MCF 10A (cell line): ENCODE results near the gene TSPAN16. TPM values are rescaled to one million over a fixed set of nuclear protein-coding genes. Genes with fewer than 3 reads are reported as not detected.

Source experiments
- BruUV-seq: library from RNA; stranded (reverse); fragments of 400-500 nt; replicated peaks from 2 replicates; lab custom pipeline; 2021; lab: Mats Ljungman, UMichigan
- CTCF ChIA-PET: fragments of 300-600 bp; sonication (Branson Sonifier 250); formaldehyde crosslinking; extraction: SDS; loops from one replicate; lab custom pipeline; 2021; ENCODE audit warnings: antibody characterized with exemption, inconsistent platforms; lab: Yijun Ruan, JAX
- POLR2A ChIA-PET: fragments of 300-600, 350-650 bp; sonication (Branson Sonifier 250); formaldehyde crosslinking; extraction: SDS; loops from one replicate; lab custom pipeline; 2020; ENCODE audit warnings: antibody characterized with exemption, inconsistent platforms; lab: Yijun Ruan, JAX
- DNase-seq: peaks from one replicate; pipeline ENCODE4 v3.0.0-alpha.2; 2018; ENCODE audit not compliant: unreplicated experiment
- H3K27ac Mint-ChIP-seq: one replicate; pipeline ENCODE4 v1.8.0; 2022; ENCODE audit warnings: mild to moderate bottlenecking, low read depth, mixed read lengths; ENCODE audit not compliant: unreplicated experiment
- H3K27me3 Mint-ChIP-seq: one replicate; pipeline ENCODE4 v1.8.0; 2022; ENCODE audit warnings: mixed read lengths; ENCODE audit not compliant: insufficient read depth, unreplicated experiment
- H3K36me3 Mint-ChIP-seq: one replicate; pipeline ENCODE4 v1.8.0; 2022; ENCODE audit warnings: mild to moderate bottlenecking, moderate library complexity, mixed read lengths; ENCODE audit not compliant: insufficient read depth, unreplicated experiment
- H3K4me1 Mint-ChIP-seq: one replicate; pipeline ENCODE4 v1.8.0; 2022; ENCODE audit warnings: mixed read lengths; ENCODE audit not compliant: insufficient read depth, unreplicated experiment
- H3K4me3 Mint-ChIP-seq: one replicate; pipeline ENCODE4 v1.8.0; 2022; ENCODE audit warnings: mild to moderate bottlenecking, moderate library complexity, mixed read lengths; ENCODE audit not compliant: unreplicated experiment
- H3K9me3 Mint-ChIP-seq: one replicate; pipeline ENCODE4 v1.8.0; 2022; ENCODE audit warnings: mixed read lengths; ENCODE audit not compliant: unreplicated experiment
- CTCF ChIP-seq: fragments of 200-600 bp; IDR thresholded peaks from one replicate; pipeline ENCODE4 v1.8.0; 2022; ENCODE audit warnings: antibody characterized with exemption, mild to moderate bottlenecking; ENCODE audit not compliant: unreplicated experiment
- intact Hi-C: fragments of 100-400 bp; cut with micrococcal nuclease; formaldehyde crosslinking; loops from 2 replicates; pipeline ENCODE4 v1.14.1; 2022
- total RNA-seq: library from RNA; stranded (reverse); gene quantifications from 2 replicates; pipeline ENCODE4 v1.2.3, GENCODE V29; 2022

Gene TSPAN16
- total RNA-seq, 1 experiment from 2014 or later: not detected

GRCh38 chr19:11248852-11249251, 47.1 kb upstream of the TSPAN16 start:
- intact Hi-C loops: no loop called here
- ChIA-PET POLR2A (interaction anchor here (0.6 kb wide), 1 partner anchor 136 kb away, joined by 3 read pairs; the partner anchor contains the start of gene EPOR), CTCF (no interaction called here)
- H3K9me3 Mint-ChIP-seq: no peaks in the 10 kb centered on the region
- H3K27me3 Mint-ChIP-seq: no peaks in the 10 kb centered on the region
- no TSS peak for BruUV-seq
- no peak overlapping the region for H3K27ac Mint-ChIP-seq
- H3K4me1 Mint-ChIP-seq: no peaks in the 10 kb centered on the region
- TF ChIP-seq CTCF: no peak
- H3K36me3 Mint-ChIP-seq: peaks cover 25% of the 10 kb centered on the region
- DNase-seq: no peak
- H3K4me3 Mint-ChIP-seq: no peak overlapping the region

- DNase-seq: no peak
- Mint-ChIP-seq H3K27ac (no peak overlapping the region), H3K36me3 (peaks cover 18% of the 10 kb centered on the region), H3K9me3 (no peaks in the 10 kb centered on the region), H3K27me3 (no peaks in the 10 kb centered on the region), H3K4me1 (no peaks in the 10 kb centered on the region), H3K4me3 (no peak overlapping the region)
- no peak for TF ChIP-seq CTCF
- no TSS peak for BruUV-seq
- POLR2A ChIA-PET: no interaction called here
- CTCF ChIA-PET: interaction anchor here (0.7 kb wide), 1 partner anchor 125 kb away, joined by 6 read pairs; no protein-coding TSS in a partner anchor
- intact Hi-C loops: no loop called here
Observed at GRCh38 chr19:11251217-11251616, 44.7 kb upstream of the TSPAN16 start.

- no peaks in the 10 kb centered on the region for H3K9me3 Mint-ChIP-seq
- H3K27ac Mint-ChIP-seq: no peak overlapping the region
- CTCF ChIA-PET: no interaction called here
- no peak overlapping the region for H3K4me3 Mint-ChIP-seq
- no peak for DNase-seq
- BruUV-seq: no TSS peak
- POLR2A ChIA-PET: no interaction called here
- no peaks in the 10 kb centered on the region for H3K27me3 Mint-ChIP-seq
- H3K36me3 Mint-ChIP-seq: peaks cover 18% of the 10 kb centered on the region
- TF ChIP-seq CTCF: no peak
- no peaks in the 10 kb centered on the region for H3K4me1 Mint-ChIP-seq
- intact Hi-C loops: no loop called here
Observed at GRCh38 chr19:11251650-11252314, 44.2 kb upstream of the TSPAN16 start.

DNA sequence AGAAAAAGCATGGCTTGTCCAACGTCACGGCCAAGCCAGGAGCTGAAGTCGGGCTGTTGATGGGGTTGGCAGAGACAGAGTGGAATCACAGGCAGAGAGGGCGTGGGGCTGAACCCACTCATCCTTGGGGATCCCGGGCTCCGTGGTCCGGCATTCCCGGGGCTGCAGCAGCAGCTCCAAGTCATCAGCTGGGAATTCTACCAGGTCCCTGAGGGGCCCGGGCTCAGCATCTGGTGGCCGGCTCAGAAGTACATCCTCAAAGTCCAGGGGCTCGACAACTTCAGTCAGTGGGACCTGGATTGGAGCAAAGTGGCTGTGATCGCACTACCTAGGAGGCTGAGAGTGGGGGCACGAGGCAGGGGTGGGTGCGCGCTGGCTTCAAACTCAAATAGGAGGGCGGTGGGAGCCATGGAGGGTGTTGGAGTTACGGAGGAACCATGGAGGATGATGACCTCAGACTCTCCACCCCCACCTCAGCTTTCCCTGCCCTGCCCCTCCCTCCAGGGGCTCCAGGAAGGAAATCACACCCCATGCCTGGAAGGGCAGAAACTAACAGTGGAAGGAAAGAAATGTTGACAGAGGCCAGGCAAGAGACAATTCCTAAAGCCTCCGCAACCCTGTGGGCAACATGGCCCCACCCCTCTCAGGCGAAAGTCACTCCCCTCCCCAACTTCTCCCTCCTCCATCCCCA, 43.1 kb upstream of the TSPAN16 start:
- intact Hi-C loops: no loop called here
- CTCF ChIA-PET: no interaction called here
- no peak overlapping the region for H3K4me3 Mint-ChIP-seq

More for the DNA sequence above, 43.1 kb upstream of the TSPAN16 start:
- no TSS peak for BruUV-seq
- no peaks in the 10 kb centered on the region for H3K4me1 Mint-ChIP-seq
- no peaks in the 10 kb centered on the region for H3K9me3 Mint-ChIP-seq
- TF ChIP-seq CTCF: no peak
- no peak for DNase-seq
- peaks cover 13% of the 10 kb centered on the region for H3K36me3 Mint-ChIP-seq
- no peaks in the 10 kb centered on the region for H3K27me3 Mint-ChIP-seq
- H3K27ac Mint-ChIP-seq: no peak overlapping the region
- POLR2A ChIA-PET: no interaction called here
